HUDEP-2 (cell line): ENCODE measurements around the gene CYP2E1.
"Not testable (repeated sequence)": the region's sequence is repeated elsewhere in the genome, so short reads cannot be mapped to it uniquely, and the experiment has no call there.

Experiments
- DNase-seq, 76 experiments: peaks; one replicate each; lab custom pipeline; 2025; ENCODE audit not compliant: unreplicated experiment in 76 of 76; lab: John Stamatoyannopoulos, UW

CYP2E1 gene

DNA sequence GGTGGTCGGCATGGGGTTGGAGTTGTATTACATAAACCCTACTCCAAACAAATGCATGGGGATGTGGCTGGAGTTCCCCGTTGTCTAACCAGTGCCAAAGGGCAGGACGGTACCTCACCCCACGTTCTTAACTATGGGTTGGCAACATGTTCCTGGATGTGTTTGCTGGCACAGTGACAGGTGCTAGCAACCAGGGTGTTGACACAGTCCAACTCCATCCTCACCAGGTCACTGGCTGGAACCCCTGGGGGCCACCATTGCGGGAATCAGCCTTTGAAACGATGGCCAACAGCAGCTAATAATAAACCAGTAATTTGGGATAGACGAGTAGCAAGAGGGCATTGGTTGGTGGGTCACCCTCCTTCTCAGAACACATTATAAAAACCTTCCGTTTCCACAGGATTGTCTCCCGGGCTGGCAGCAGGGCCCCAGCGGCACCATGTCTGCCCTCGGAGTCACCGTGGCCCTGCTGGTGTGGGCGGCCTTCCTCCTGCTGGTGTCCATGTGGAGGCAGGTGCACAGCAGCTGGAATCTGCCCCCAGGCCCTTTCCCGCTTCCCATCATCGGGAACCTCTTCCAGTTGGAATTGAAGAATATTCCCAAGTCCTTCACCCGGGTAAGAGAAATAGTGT, at the start of gene CYP2E1:
TSS of gene CYP2E1 (plus strand) at position 407 of the 632 bp plus-strand sequence. CDS start at position 440, 33 bp downstream.
- DNase-seq: no peak

DNA sequence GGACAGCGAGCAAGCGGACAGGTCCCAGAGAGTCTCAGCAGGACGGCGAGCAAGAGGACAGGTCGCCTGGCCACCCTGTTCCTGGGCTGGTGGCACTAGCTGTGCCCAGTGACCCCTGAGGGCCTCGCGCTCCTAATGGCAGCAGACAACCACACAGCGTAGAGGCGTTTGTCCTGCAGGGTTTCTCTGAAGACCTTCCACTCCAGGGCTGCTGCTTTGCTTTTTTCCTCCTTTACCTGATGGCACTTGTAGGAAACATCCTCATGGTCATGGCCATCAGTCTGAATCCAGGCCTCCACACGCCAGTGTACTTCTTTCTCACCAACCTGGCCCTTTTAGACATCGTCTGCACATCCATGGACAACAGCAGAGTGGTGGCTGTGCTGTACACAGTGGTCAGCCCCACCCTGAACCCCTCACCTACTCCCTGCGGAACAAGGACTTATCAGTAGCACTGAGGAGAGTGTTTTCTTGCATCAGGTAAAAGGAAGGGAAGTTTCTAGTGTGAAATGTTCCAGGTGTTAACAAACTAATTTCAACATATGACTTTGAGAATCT, 46.0 kb upstream of the CYP2E1 start:
- no peak for DNase-seq

DNA sequence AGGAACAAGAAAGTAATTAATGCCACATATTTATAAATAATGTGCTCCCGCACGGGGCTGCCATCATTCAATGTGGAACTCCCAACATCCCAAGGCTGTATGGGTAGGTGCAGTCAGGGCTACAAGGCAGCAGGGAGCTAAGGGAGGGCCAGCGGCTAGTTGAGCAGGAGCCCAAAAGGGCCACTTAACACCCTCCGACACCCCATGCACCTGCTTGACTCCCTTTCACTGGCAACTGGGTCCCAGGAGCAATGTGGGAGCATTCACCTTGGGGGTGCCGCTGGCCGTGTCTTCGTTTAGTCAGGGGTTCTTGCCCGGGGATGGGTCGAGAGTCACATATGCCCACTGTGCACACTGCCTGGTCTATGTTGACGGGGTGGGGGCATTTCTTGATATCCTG, 45.5 kb upstream of the CYP2E1 start:
- no peak for DNase-seq

DNA sequence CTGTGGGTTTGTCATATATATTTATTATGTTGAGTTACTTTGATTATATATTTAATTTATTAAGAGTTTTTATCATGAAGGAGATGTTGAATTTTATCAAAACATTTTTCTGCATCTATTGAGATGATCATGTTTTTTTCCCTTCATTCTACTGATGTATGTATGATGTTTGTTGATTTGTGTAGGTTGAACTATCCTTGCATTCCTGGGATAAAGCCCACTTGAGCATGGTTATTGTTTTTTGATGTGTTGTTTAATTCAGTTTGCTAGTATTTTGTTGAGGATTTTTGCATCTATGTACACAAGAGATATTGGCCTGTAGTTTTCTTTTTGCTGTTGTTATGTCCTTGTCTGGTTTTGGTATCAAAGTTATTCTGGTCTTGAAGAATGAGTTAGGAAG, 42.3 kb upstream of the CYP2E1 start:
- no peak for DNase-seq

DNA sequence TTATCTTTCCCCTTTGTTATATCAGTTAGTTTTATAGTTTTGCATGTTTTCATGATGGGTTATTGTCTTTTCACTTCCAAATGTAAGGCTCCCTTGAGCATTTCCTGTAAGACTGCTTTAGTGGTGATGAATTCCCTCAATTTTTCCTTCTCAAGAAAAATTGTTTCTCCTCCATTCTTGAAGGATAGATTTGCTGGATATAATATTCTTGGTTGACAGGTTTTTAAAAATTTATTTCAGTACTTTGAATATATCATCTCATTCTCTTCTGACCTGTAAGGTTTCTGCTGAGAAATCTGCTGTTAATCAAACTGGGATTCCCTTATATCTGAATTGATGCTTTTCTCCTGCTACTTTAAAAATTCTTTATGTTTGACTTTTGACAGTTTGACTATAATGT, 40.1 kb upstream of the CYP2E1 start:
- DNase-seq: no peak

DNA sequence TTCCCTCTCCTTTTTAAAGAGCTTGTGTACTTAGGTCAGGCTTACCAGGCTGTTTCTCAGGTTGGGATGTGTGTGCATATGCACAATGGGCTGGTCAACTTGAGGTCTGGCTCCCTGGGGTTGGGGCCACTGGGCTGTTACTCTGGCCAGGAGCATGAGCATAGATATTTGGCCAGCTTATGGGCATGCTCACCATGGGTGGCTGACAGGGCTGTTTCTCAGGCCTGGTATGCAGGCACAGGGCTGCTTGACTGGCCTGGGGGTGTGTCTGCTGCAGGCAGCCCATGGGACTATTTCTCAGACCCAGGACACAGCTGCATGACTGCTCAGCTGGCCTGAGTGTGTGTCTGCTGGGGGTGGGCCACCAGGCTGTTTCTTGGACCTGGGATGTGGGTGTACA, 38.8 kb upstream of the CYP2E1 start:
- no peak for DNase-seq

DNA sequence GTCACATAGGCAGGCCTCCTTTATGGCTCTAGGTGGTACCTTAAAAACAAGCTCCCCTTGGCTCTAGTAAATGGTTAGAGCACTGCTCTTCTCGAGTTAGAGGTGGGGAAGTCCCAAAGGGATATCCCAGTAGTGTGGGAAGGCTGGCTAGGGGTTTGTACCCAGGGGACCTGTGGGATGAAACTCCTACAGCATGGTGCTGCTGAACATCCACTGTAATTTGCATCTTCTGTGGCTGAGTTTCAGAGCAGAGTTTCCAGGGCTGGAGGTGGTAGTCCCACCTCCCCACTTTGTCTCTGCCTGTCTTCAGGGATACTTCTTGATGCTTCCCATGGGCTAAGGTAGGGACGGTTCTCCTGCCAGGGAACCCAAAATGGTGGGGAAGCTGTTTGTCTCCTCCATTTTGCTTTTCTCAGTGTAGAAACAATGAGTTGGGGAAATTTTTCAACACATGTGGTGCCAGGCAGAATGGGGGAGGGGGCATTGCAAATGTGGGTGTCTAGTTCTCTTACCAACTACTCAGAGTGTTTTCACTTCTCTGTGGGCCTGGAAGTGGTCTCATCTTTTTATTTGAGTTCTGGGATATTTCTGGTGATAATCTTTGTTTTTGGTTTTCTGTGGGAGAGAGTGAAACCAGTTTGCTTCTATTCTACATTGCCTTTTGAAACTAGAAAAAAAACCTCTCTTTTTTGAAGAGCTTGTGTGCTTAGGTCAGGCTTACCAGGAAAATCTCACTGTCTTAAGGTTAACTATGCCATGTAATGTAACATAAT, 37.2 kb upstream of the CYP2E1 start:
- no peak for DNase-seq

DNA sequence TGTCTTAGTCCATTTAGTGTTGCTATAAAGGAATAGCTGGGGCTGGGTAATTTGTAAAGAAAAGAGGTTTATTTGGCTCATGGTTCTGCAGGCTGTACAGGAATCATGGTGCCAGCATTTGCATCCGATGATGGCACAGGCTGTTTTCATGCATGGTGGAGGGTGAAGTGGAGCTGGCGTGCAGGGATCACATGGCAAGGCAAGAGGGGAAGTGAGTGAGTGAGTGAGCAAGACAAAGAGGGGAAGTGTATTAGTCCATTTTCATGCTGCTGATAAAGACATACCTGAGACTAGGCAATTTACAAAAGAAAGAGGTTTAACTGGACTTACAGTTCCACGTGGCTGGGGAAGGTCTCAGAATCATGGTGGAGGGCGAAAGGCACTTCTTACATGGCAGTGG, 33.6 kb upstream of the CYP2E1 start:
- not testable (repeated sequence) for DNase-seq

DNA sequence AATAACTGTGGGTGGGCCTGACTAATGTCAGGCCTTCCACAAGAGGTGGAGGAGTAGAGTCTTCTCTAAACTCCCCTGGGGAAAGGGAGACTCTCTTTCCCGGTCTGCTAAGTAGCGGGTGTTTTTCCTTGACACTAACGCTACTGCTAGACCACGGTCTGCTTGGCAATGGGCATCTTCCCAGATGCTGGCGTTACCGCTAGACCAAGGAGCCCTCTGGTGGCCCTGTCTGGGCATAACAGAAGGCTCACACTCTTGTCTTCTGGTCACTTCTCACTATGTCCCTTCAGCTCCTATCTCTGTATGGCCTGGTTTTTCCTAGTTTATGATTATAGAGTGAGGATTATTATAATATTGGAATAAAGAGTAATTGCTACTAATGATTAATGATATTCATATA, 29.8 kb upstream of the CYP2E1 start:
- peak in 10 of 76 experiments; percentile 2 to 30 (median 14) for DNase-seq

DNA sequence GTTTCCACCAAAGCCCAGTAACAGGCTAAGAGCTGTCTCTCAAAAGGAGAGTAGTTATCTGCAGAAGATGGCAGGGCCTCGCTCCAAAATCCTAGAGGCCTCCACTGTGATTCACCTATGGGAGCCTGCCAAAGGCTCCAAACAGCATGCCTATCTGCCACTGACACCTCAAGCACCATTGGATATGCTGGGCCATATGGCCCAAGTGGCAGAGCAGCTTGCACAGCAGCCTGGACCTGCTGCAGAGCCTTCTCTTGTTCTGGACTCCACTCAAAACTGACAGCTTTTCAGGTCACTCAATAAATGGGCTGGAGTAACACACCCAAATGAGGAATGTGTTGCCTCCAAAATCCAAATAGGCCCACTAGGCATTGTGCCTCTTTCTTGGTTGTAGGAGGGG, 28.0 kb upstream of the CYP2E1 start:
- not testable (repeated sequence) for DNase-seq

DNA sequence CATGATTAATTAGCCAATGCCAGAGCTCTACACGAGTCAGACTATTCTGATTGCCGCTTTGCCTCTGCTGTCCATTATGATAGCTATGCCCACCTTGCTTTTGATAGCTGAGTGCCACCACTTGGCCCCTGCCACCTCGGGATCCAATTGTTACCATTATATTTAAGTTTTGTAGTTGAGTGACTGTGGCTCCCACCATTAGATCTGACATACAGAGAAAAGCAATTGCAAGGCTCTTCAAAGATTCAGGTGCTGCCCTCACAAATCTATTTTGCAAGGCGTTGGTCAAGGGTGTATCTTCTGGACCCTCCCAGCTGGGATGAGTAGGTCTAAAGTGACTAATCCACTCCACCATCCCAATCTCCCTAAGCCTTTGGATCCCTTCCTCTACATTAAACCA, 26.3 kb upstream of the CYP2E1 start:
- DNase-seq: not testable (repeated sequence)

DNA sequence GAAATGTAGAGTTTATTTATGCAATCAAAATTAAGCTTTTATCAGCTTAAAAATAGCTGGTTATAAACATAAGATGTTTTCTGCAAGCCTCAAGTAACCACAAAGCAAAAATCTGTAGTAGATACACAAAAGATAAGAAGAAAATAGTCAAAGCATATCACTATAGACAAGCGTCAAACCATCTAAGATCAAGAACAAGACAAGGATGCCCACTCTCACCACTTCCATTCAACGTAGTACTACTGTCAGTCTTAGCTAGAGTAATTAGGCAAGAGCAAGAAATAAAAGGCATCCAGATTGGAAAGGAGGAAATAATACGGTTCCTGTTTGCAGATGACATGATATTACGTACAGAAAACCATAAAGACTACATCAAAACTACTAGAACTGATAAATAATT, 17.5 kb upstream of the CYP2E1 start:
- DNase-seq: no peak

DNA sequence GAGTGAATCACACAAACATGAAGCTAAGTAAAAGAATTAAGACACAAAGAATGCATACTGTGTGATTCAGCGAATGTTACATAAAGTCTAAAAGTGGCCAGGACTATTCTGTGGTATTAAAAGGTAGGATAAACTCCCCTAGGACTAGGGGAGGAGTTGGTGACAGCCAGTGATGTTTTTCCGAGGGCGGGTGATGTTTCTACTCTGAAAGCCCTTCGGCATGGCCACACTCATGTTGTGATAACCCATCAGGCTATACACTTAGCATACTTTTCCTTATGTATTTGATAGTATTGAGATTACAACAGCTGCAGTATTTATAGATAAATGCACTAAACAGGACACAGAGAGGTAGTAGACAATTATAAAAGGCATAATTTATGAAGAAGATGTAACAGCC, 15.8 kb upstream of the CYP2E1 start:
- DNase-seq: no peak

DNA sequence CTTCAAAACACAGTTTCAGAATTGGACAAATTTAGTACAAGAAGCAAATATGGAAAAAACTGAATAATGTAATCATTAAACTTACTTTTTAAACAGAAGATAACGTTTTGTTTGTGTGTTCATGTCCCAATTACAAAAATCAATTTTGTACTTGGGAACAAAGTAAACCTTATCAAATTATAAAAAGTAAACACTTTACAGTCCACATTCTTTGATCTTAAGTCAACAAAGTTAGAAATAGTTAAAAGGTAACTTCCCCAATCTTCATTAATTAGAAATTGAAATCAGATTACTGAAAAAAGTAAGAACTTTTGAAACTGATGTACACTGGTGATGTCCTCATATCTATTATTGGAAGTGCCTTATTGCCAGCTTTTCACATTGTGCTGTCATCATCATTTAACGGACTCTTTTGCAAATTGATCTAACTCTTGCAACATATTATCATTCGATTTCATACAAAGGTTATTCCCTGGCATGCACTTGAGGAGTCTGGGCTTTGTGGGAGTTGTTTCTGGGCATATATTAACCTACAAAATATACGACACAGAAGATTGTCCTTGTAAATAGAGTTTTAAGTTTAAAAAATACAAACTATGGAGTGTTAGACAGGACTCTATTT, 15.1 kb upstream of the CYP2E1 start:
- no peak for DNase-seq

DNA sequence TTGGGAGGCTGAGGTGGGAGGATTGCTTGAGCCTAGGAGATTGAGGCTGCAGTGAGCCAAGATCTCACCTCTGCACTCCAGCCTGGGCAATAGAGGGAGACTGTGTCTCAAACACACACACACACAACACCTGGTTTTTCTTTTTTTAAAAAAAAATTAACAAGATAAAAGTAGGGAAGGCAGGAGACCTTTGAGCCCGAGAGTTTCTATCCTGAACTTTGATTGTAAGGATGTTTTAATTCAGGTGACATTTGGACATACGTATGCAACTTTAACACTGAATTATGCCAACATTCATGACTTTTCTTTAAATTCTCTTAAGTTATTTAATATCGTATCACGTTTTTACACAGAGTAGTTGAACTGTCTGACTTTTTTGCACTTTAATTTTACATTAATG, 11.7 kb upstream of the CYP2E1 start:
- no peak for DNase-seq

DNA sequence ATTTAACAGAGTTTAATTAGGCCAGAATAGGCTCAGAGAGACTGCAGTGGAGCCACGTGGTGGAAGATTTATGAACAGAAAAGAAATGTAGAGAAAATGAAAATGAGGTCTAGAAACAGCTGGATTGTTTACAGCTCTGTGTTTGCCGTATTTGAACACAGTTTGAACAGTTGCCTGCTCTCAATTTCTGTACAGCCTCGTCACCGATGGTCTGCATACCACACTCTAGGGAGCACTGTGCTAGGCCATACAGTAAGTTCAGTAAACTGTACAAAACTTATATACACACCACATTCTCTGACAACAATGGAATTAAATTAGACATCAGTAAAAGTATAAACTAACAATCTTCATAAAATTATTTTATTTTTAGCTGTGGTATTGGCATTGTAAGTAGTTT, 11.1 kb upstream of the CYP2E1 start:
- DNase-seq: no peak

DNA sequence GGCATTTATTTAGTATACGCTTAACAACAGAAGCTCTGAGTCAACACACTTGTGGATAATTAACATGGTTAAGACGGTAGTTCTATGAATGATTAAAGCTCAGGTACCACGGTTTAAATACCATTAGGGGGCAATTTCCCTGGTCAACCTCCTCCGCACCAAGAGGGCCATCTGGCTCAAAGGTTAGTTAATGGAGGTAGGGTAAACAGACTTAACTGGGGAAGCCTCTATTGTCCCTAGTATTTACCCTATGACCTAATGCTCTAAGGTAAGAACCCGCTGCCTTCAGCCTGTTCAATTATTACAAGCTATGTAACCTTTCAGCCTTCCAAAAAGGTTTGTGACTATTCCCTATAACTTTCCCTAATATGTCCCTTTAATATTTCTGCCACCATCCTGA, 8.6 kb upstream of the CYP2E1 start:
- DNase-seq: not testable (repeated sequence)

DNA sequence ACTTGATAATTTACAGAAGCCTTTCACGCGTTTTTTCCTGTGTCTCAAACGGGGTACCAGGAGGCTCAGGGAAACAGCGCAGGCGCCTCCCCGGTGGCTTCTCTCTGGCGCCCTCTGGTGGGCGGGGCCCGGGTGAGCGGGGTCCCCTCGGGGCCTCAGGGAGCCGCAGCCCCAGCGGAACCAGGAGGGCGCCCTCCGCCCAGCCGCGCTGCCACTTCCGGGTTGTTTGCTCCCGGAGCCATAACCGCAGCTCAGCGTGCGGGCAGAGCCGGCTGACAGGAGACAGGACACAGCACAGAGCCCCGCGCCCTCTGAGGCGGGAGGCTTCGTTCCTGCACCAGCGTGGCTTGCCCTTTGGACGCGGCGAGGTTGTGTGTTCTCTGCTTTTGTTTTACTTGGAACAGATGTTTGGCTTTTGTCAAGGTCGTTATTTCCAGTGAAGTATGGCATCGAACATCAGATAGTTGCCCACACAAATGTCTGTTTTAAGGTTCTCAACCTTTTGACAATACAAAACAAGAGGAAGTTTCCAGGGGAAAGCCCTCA, 6.9 kb upstream of the CYP2E1 start:
- DNase-seq: peak in 59 of 76 experiments; percentile 2 to 80 (median 41)

DNA sequence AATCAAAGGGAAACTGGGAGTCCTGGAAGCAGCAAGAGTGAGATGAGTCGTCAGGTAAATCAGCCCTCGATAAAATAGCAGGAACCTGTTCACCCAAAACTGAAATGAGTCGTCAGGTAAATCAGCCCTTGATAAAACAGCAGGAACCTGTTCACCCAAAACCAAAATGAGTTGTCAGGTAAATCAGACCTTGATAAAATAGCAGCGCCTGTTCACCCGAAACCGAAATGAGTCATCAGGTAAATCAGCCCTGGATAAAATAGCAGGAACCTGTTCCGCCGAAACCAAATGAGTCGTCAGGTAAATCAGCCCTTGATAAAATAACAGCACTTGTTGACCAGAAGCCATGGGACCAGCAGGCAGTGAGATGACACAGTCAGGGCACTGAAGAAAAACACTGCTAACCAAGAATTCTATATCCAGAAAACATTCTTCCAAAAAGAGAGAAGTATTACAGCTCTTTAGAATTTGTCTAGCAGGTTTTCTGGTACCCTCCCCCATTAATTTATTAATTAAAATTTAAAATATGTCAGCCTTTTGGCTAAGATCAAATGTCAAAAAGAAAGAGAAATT, 3.4 kb upstream of the CYP2E1 start:
- DNase-seq: no peak

DNA sequence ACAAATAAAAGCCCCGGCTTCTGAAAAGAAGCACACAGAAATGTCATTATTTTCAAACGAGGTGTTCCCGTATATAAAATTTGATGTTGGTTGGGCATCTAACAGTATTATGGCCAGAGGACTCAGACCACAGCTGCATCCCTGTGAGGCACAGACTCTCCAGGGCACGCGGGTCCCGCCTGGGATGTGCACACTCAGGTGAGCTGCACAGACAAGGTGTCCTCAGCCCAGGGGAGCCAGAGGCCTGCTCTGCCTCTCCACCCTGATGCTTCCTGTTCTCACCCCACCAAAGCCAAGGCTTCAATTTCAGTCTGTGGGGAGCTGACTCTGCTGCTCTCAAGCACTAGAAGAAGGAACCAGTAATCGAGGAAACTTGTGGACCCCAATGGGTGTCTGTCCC, 1.7 kb upstream of the CYP2E1 start:
- no peak for DNase-seq

DNA sequence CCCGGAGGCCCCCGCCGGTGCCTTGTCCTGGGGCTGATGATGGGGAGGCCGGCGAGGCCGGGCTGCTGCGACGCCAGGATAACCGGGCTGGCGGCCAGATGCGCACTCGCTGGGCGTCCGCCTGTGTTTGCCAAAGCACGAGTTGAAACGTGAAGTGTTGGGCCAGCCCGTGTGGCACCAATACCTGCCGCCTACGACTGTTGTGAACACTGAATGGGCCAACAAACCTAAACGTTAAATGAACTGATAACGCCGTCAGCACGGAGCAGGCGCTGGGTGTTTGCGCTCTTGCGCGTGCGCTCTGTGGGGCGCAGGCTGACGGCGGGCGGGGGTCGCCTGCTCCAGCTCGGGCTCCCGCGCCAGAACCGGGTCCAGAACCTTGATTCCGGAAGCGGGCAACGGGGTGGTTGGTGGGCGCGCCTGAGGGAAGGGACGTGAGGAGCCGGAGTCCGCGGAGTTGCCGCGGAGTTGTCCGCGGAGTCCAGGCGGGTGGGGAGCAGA, 658 bp downstream of the CYP2E1 start:
- DNase-seq: no peak
